ENCODE measurements around the gene MDP1.

MDP1 gene

DNA sequence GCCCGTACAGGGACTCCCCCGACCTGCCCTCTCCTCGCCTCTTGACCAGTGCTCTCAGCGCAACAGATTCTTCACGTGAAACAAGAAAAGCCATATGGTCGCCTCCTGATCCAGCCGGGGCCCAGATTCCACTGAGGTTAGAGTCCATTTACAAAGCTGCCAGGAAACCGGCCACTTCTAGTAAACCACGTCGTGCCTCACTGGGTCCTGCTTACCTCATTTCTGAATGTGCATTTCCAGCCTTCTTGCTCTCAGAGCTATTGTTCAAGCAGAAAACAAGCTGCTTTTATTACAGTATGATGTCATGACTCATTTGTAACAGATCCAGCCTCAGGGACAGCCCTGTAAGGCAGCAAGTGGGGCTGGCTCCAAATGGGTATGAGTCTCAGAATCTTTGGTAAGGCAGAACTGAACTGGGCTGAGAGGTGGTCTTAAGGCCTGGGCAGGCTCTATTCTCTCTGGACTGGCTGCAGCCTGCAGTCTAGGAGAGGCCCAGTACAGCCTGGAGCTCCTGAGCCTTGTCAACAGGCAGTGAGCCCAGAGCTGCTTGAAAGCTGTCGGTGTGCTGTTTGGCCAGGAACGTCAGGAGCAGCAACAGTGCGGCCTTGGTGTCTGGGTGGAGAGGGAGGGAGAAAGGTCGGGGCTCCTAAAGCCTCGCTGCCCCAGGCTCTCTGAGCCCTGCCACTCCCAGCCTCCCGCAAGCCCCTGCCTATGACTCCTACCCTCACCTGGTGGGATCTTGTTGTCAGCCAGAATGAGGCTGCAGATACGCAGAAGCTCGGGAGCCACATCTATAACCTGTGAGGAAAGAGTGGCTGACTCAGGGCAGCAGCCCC, 35.7 kb downstream of the MDP1 start:
- peak in 8 of 14 donors; percentile 14 to 78 (median 30) for DNase-seq

DNA sequence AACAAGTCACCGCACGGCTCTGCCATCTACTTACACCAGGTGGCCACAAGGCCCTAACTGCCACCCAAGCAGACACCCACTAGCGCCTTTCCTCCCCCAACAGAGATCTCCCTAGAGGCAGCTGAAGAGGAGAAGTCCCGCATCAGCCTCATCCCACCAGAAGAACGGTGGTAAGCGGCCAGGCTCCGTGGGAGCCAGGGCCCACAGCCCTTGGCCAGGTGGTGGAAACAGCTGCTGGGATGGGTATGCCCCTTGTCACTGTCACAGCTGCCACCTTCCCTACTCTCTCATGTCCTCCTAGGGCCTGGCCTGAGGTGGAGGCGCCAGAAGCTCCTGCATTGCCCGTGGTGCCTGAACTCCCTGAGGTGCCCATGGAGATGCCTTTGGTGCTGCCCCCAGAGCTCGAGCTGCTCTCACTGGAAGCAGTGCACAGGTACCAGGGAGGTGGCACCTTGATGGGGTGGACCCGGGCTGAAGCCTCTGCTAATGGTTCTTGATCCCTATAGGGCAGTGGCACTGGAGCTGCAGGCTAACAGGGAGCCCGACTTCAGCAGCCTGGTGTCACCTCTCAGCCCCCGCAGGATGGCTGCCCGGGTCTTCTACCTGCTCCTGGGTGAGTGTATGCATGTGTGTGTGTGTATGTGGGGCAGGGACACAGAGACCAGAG, 36.4 kb downstream of the MDP1 start:
- DNase-seq: no peak

GRCh38 chr14:24178399-24179178, 37.3 kb downstream of the MDP1 start:
- no peak for DNase-seq

- no peak for DNase-seq
These were observed 38.0 kb downstream of the MDP1 start for GRCh38 chr14:24177891-24178290.

- no peak for DNase-seq
These were observed 38.6 kb downstream of the MDP1 start for GRCh38 chr14:24177041-24177825.

GRCh38 chr14:24176599-24176998, 39.3 kb downstream of the MDP1 start:
- no peak for DNase-seq

DNA sequence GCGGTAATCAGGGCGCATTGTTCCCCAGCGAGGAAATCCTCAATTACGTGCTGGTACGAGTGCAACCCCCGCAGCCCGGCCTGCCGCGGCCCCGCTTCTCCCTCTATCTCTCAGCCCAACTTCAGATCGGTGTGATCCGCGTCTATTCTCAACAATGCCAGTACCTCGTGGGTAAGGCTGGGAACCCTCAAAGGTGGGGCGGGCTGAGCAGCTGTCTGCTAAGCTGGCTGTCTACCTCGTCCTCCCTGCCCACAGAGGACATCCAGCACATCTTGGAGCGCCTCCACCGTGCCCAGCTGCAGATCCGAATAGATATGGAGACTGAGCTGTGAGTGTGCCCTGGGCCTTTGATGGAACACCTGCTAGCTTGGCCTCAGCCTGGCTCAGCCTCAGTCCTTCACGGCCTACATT, 43.0 kb downstream of the MDP1 start:
- peak in 1 of 14 donors; percentile 35 for DNase-seq

DNA sequence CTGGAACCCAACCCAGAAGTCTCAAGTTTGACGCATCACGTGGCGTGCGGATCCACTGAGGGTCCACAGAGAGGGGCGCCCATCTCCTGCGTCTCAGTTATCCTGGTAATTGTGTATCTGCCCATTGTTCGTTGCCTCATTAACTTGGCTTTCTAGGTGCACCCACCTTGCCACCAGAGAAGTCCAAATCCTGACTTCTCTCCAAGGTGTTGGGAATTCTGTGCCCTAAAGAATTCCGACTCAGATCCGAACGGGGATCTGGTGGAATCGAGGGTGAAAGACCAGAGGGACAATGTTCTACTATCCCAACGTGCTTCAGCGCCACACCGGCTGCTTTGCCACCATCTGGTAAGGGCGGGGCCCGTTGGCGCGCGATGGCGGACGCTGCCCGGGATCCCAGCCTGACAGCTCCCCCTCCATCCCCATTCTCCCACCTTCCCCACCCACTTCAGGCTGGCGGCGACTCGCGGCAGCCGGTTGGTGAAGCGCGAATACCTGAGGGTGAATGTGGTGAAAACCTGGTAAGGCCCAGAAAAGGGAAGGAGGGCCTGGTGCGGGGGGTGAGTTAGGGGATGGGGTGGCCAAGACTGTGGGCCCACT, 43.5 kb downstream of the MDP1 start:
- DNase-seq: peak in 2 of 14 donors; percentile 36 to 43

- DNase-seq: peak; percentile 46 to 98 (median 86)
These were observed 44.2 kb downstream of the MDP1 start, which contains the start of gene REC8 for GRCh38 chr14:24171422-24172260. Gene REC8, plus strand, starts transcription at chr14:24172080. Its CDS starts 473 bp downstream, at chr14:24172553.

DNA sequence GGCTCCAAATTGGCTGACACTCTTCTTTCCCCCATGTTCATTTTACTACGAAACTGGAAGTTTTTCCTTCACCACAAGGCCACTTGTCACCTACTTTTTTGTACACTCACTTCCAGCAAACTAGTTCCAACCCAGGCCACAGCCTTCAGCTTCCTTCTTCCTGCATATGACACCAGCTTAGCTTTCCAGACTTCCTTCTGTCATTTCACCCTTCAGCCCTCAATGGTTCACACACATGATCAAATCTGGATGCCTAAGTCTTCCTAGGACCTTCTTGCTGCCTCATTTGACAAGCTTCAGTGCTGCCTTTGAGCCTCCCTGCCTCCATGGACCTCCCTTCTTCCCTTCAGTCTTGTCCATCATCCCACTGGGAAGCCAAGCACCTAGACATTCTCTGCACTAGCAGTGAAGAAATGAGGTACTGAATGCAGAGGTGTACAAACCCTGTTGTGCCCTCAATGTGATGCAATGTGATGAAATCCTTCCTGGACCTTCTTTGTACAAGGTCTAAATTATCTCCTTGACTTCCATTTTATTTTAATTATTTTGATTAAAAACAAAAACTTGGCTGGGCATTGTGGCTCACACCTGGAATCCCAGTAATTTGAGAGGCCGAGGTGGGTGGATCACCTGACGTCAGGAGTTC, 48.3 kb downstream of the MDP1 start:
- DNase-seq: no peak

DNA sequence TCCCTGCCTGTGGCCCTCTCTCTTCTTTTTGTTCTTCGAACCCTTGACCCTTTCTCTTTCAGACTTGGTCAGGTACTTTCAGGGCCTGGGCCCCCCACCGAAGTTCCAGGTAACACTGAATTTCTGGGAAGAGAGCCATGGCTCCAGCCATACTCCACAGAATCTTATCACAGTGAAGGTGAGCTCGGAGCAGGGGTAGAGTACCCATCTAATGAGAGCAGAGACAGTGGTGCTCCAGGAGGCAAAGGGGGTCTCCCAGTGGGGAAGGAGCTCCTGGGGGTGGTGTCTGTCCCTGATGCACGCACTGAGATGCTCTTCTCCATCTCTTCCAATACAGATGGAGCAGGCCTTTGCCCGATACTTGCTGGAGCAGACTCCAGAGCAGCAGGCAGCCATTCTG, 50.1 kb downstream of the MDP1 start:
- DNase-seq: no peak

DNA sequence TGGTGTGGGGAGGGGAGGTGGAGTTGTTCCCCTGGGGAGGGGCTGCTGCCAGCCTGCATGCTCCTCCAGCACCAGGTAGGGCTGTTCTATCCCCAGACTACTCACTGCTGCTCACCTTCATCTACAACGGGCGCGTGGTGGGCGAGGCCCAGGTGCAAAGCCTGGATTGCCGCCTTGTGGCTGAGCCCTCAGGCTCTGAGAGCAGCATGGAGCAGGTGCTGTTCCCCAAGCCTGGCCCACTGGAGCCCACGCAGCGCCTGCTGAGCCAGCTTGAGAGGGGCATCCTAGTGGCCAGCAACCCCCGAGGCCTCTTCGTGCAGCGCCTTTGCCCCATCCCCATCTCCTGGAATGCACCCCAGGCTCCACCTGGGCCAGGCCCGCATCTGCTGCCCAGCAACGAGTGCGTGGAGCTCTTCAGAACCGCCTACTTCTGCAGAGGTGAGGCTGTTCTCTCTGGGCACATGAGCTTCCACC, 51.3 kb downstream of the MDP1 start:
- no peak for DNase-seq
